Mucosa of stomach (tissue), 1 donor: ENCODE measurements around the gene ZFAND2B.
"Not testable (repeated sequence)": the region's sequence is repeated elsewhere in the genome, so short reads cannot be mapped to it uniquely, and the experiment has no call there.

Source experiments
- H3K27me3 ChIP-seq: one replicate; pipeline ENCODE4 v1.7.0; 2013; ENCODE audit warnings: mild to moderate bottlenecking, low read length; ENCODE audit not compliant: control insufficient read depth, insufficient read depth
- H3K36me3 ChIP-seq: one replicate; pipeline ENCODE4 v1.7.0; 2013; ENCODE audit warnings: low read length; ENCODE audit not compliant: control insufficient read depth, insufficient read depth
- H3K4me1 ChIP-seq: one replicate; pipeline ENCODE4 v1.7.0; 2013; ENCODE audit warnings: mild to moderate bottlenecking, low read length; ENCODE audit not compliant: control insufficient read depth, insufficient read depth
- H3K4me3 ChIP-seq: one replicate; pipeline ENCODE4 v1.7.0; 2013; ENCODE audit warnings: low read length
- H3K9ac ChIP-seq: one replicate; pipeline ENCODE4 v1.7.0; 2013; ENCODE audit warnings: mild to moderate bottlenecking, low read length, moderate library complexity
- H3K9me3 ChIP-seq: one replicate; pipeline ENCODE4 v1.7.0; 2013; ENCODE audit warnings: mild to moderate bottlenecking, low read length, moderate library complexity; ENCODE audit not compliant: control insufficient read depth
- donor health status: Pancreatic carcinoma.

Gene ZFAND2B

GRCh38 chr2:219198974-219199373, 7.6 kb upstream of the ZFAND2B start:
- H3K4me1 ChIP-seq, result no peaks in the 10 kb centered on the region
- no peak overlapping the region for H3K4me3 ChIP-seq
- no peaks in the 10 kb centered on the region for H3K27me3 ChIP-seq
- H3K9ac ChIP-seq, result no peak overlapping the region
- no peaks in the 10 kb centered on the region for H3K9me3 ChIP-seq
- no peaks in the 10 kb centered on the region for H3K36me3 ChIP-seq

GRCh38 chr2:219199470-219200211, 6.9 kb upstream of the ZFAND2B start:
- Histone ChIP-seq H3K27me3 (no peaks in the 10 kb centered on the region), H3K4me1 (no peaks in the 10 kb centered on the region), H3K9ac (no peak overlapping the region), H3K36me3 (no peaks in the 10 kb centered on the region), H3K4me3 (no peak overlapping the region), H3K9me3 (no peaks in the 10 kb centered on the region)

GRCh38 chr2:219200502-219201326, 5.9 kb upstream of the ZFAND2B start:
- H3K27me3 ChIP-seq, H3K4me1 ChIP-seq, H3K4me3 ChIP-seq, H3K9ac ChIP-seq, H3K9me3 ChIP-seq, H3K36me3 ChIP-seq: not testable (repeated sequence)

GRCh38 chr2:219201331-219201730, 5.3 kb upstream of the ZFAND2B start:
- not testable (repeated sequence) for H3K36me3 ChIP-seq, H3K4me3 ChIP-seq, H3K9me3 ChIP-seq, H3K9ac ChIP-seq, H3K27me3 ChIP-seq, H3K4me1 ChIP-seq

GRCh38 chr2:219204425-219205164, 2.0 kb upstream of the ZFAND2B start:
- peaks cover 6% of the 10 kb centered on the region for H3K36me3 ChIP-seq
- H3K4me3 ChIP-seq, result no peak overlapping the region
- H3K27me3 ChIP-seq, result no peaks in the 10 kb centered on the region
- peaks cover 19% of the 10 kb centered on the region for H3K4me1 ChIP-seq
- H3K9me3 ChIP-seq, result no peaks in the 10 kb centered on the region
- H3K9ac ChIP-seq, result no peak overlapping the region

- Histone ChIP-seq H3K4me1 (peaks cover 19% of the 10 kb centered on the region), H3K9me3 (no peaks in the 10 kb centered on the region)
Measured at GRCh38 chr2:219205165-219205538, 1.4 kb upstream of the ZFAND2B start.

GRCh38 chr2:219205981-219206327, 628 bp upstream of the ZFAND2B start:
- H3K9me3 ChIP-seq, result no peaks in the 10 kb centered on the region
- peak overlapping the region; percentile 98 for H3K9ac ChIP-seq
- peaks cover 19% of the 10 kb centered on the region for H3K4me1 ChIP-seq
- H3K27me3 ChIP-seq, result no peaks in the 10 kb centered on the region
- peaks cover 6% of the 10 kb centered on the region for H3K36me3 ChIP-seq
- peak overlapping the region; percentile 52 for H3K4me3 ChIP-seq

More at GRCh38 chr2:219205165-219205538, 1.4 kb upstream of the ZFAND2B start:
- Histone ChIP-seq H3K9ac (no peak overlapping the region), H3K4me3 (no peak overlapping the region), H3K27me3 (no peaks in the 10 kb centered on the region), H3K36me3 (peaks cover 6% of the 10 kb centered on the region)

GRCh38 chr2:219207134-219207883, 727 bp downstream of the ZFAND2B start:
- Histone ChIP-seq H3K9me3 (no peaks in the 10 kb centered on the region), H3K27me3 (no peaks in the 10 kb centered on the region), H3K4me1 (peaks cover 19% of the 10 kb centered on the region), H3K9ac (peak overlapping the region; percentile 98), H3K4me3 (peak overlapping the region; percentile 52), H3K36me3 (peaks cover 6% of the 10 kb centered on the region)

GRCh38 chr2:219207884-219208740, 1.5 kb downstream of the ZFAND2B start:
- H3K27me3 ChIP-seq, result no peaks in the 10 kb centered on the region
- peaks cover 6% of the 10 kb centered on the region for H3K36me3 ChIP-seq
- no peak overlapping the region for H3K9ac ChIP-seq
- no peaks in the 10 kb centered on the region for H3K9me3 ChIP-seq
- H3K4me3 ChIP-seq, result peak overlapping the region; percentile 52
- peaks cover 19% of the 10 kb centered on the region for H3K4me1 ChIP-seq

GRCh38 chr2:219209236-219210195, 2.9 kb downstream of the ZFAND2B start:
- H3K9me3 ChIP-seq, result no peaks in the 10 kb centered on the region
- no peak overlapping the region for H3K9ac ChIP-seq
- H3K36me3 ChIP-seq, result peaks cover 6% of the 10 kb centered on the region

More at GRCh38 chr2:219209236-219210195, 2.9 kb downstream of the ZFAND2B start:
- H3K4me3 ChIP-seq, result no peak overlapping the region
- H3K27me3 ChIP-seq, result no peaks in the 10 kb centered on the region
- peaks cover 19% of the 10 kb centered on the region for H3K4me1 ChIP-seq
